Osteoblast (primary cell): ENCODE results near the gene TAF1A. TPM values are rescaled to one million over a fixed set of nuclear protein-coding genes. Genes with fewer than 3 reads are reported as not detected.
A peak's percentile ranks its signal among the peaks of the same experiment; 100 is the strongest.

Source experiments
- DNase-seq: peaks from one replicate; pipeline ENCODE4 v3.0.0; 2011; ENCODE audit warnings: low spot score, mixed read lengths; ENCODE audit not compliant: insufficient read length; ENCODE audit errors: missing footprints
- H2AFZ ChIP-seq: 2 replicates; pipeline ENCODE4 v1.6.0; 2011; ENCODE audit warnings: mild to moderate bottlenecking, low read length
- H3K27ac ChIP-seq: 2 replicates; pipeline ENCODE4 v1.5.1; 2011; ENCODE audit warnings: mild to moderate bottlenecking, low read depth, low read length, moderate library complexity
- H3K27me3 ChIP-seq: 2 replicates; pipeline ENCODE4 v1.6.0; 2012; ENCODE audit warnings: mild to moderate bottlenecking, control low read depth, inconsistent platforms, low read length, moderate library complexity; ENCODE audit not compliant: insufficient read depth
- H3K36me3 ChIP-seq: 2 replicates; pipeline ENCODE4 v1.5.1; 2011; ENCODE audit warnings: mild to moderate bottlenecking, low read length, control low read depth, moderate library complexity; ENCODE audit not compliant: insufficient read depth
- H3K4me1 ChIP-seq: 2 replicates; pipeline ENCODE4 v1.5.1; 2011; ENCODE audit warnings: mild to moderate bottlenecking, low read length, control low read depth, moderate library complexity; ENCODE audit not compliant: insufficient read depth
- H3K4me2 ChIP-seq: 2 replicates; pipeline ENCODE4 v1.6.0; 2011; ENCODE audit warnings: mild to moderate bottlenecking, low read length; ENCODE audit not compliant: insufficient read depth
- H3K4me3 ChIP-seq: fragments of 200-600 bp; sonication (generic); 3 replicates; pipeline ENCODE4 v1.5.1; 2012; ENCODE audit warnings: mild to moderate bottlenecking, low read length, inconsistent platforms; ENCODE audit not compliant: insufficient read depth
- H3K79me2 ChIP-seq: 2 replicates; pipeline ENCODE4 v1.6.0; 2012; ENCODE audit warnings: mild to moderate bottlenecking, low read length, control low read depth, inconsistent platforms; ENCODE audit not compliant: insufficient read depth
- H3K9me3 ChIP-seq: 2 replicates; pipeline ENCODE4 v1.5.1; 2011; ENCODE audit warnings: low read depth, low read length, control low read depth
- H4K20me1 ChIP-seq: 2 replicates; pipeline ENCODE4 v1.6.0; 2012; ENCODE audit warnings: mild to moderate bottlenecking, low read length, control low read depth; ENCODE audit not compliant: insufficient read depth
- CTCF ChIP-seq: IDR thresholded peaks from 2 replicates; pipeline ENCODE4 v1.5.1; 2011; ENCODE audit warnings: mild to moderate bottlenecking, low read depth, low read length, moderate library complexity; ENCODE audit errors: extremely low read depth
- total RNA-seq: library from RNA; depleted of rRNA; stranded (reverse); fragments of >200 nt; gene quantifications from 2 replicates; pipeline ENCODE4 v1.2.3, GENCODE V29; 2012

The TAF1A gene
- total RNA-seq, 1 donor = 9.4 TPM

DNA sequence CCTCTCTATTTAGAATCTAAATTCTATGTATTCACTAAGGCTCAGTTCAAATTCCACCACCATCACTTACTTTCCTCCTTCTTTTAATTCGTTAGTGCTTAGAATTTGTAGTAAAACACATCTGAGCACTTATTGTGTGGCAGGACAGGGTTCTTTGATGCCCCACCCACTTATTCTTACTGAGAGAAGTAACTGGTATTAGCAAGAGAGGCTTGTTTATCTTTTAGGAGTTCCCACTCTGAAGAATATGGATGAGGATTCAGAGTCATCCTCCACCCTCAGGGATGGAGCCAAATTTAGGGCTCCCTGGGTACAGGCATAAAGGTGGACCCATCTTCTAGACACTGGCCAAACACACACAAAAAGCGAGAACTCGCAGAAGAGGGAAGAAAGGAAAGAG is 11.5 kb upstream of the TAF1A start:
- TF ChIP-seq CTCF = no peak
- peak overlapping the region; percentile 71 for H2AFZ ChIP-seq
- H3K9me3 ChIP-seq = no peaks in the 10 kb centered on the region
- no peaks in the 10 kb centered on the region for H3K36me3 ChIP-seq
- no peaks in the 10 kb centered on the region for H4K20me1 ChIP-seq
- H3K4me2 ChIP-seq = no peak overlapping the region
- no peaks in the 10 kb centered on the region for H3K4me1 ChIP-seq
- no peak overlapping the region for H3K4me3 ChIP-seq
- H3K27ac ChIP-seq = no peak overlapping the region
- no peaks in the 10 kb centered on the region for H3K79me2 ChIP-seq
- DNase-seq = no peak
- H3K27me3 ChIP-seq = no peaks in the 10 kb centered on the region

- no peak for TF ChIP-seq CTCF
- no peak overlapping the region for H3K4me2 ChIP-seq
- no peak overlapping the region for H3K27ac ChIP-seq
- H3K4me3 ChIP-seq = no peak overlapping the region
- no peak for DNase-seq
- H3K27me3 ChIP-seq = no peaks in the 10 kb centered on the region
- no peaks in the 10 kb centered on the region for H4K20me1 ChIP-seq
- H3K79me2 ChIP-seq = no peaks in the 10 kb centered on the region
- H3K9me3 ChIP-seq = no peaks in the 10 kb centered on the region
- no peak overlapping the region for H2AFZ ChIP-seq
- H3K36me3 ChIP-seq = no peaks in the 10 kb centered on the region
- no peaks in the 10 kb centered on the region for H3K4me1 ChIP-seq
Observed at GRCh38 chr1:222600281-222600680, 10.5 kb upstream of the TAF1A start.

DNA sequence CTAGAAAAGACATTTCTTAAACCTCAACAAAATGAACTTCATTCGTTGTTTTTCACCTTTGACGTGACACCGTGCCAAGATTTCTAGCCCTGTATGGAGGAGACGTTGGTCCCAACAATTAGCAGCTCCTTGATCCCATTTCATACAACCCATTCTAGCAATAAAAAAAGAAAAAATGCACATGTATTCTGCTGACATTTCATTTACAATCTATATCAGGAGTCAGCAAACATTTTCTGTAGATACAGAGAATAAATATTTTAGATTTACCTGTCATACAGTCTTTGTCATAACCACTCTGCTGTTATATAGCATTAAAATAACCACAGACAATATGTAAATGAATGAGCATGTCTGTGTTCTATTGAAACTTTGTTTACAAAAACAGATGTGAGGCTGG is 7.0 kb upstream of the TAF1A start:
- H3K4me1 ChIP-seq = peaks cover 8% of the 10 kb centered on the region
- no peaks in the 10 kb centered on the region for H3K79me2 ChIP-seq
- H4K20me1 ChIP-seq = no peaks in the 10 kb centered on the region
- H2AFZ ChIP-seq = no peak overlapping the region
- H3K27me3 ChIP-seq = no peaks in the 10 kb centered on the region
- no peak overlapping the region for H3K27ac ChIP-seq
- no peaks in the 10 kb centered on the region for H3K9me3 ChIP-seq
- H3K36me3 ChIP-seq = no peaks in the 10 kb centered on the region
- no peak overlapping the region for H3K4me3 ChIP-seq
- no peak for TF ChIP-seq CTCF
- DNase-seq = no peak
- no peak overlapping the region for H3K4me2 ChIP-seq

DNA sequence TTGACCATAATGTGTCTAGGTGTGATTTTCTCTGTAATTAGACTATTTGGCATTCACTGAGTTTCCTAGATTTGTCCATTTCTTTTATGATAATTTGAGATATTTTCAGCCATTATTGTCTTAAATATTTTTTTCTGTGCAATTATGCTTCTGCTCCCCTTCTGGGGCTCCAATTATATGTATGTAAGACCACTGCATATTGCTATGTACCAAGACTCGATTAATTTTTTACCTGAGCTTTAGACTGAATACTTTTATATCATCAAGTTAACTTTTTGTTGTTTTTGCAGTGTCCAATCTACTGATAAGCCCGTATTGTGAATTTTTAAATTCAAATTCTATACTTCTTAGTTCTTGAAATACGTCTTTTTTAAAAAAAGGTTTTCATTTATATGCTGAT is 5.1 kb upstream of the TAF1A start:
- H3K27me3 ChIP-seq = no peaks in the 10 kb centered on the region
- TF ChIP-seq CTCF = no peak
- H3K36me3 ChIP-seq = no peaks in the 10 kb centered on the region
- H3K9me3 ChIP-seq = no peaks in the 10 kb centered on the region
- H2AFZ ChIP-seq = no peak overlapping the region
- no peaks in the 10 kb centered on the region for H3K79me2 ChIP-seq
- H3K27ac ChIP-seq = no peak overlapping the region
- no peak overlapping the region for H3K4me3 ChIP-seq
- DNase-seq = no peak
- no peak overlapping the region for H3K4me2 ChIP-seq
- peaks cover 15% of the 10 kb centered on the region for H3K4me1 ChIP-seq
- H4K20me1 ChIP-seq = no peaks in the 10 kb centered on the region
